ENCODE measurements around the gene ACP2.
A peak's percentile ranks its signal among the peaks of the same experiment; 100 is the strongest.

Gene ACP2

DNA sequence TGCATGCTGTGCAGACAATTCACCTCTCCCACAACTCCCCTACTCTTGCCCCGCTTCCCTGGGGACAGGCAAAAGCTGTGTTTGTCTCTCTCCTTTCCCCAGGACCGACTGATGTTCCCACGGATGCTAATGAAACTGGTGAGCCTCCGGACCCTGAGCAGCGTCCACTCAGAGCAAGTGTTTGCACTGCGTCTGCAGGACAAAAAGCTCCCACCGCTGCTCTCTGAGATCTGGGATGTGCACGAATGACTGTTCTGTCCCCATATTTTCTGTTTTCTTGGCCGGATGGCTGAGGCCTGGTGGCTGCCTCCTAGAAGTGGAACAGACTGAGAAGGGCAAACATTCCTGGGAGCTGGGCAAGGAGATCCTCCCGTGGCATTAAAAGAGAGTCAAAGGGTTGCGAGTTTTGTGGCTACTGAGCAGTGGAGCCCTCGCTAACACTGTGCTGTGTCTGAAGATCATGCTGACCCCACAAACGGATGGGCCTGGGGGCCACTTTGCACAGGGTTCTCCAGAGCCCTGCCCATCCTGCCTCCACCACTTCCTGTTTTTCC, 19.9 kb upstream of the ACP2 start:
- H3K27ac ChIP-seq (ENCODE audit: low read depth, low read length): peak overlapping the region; percentile 89
- no peaks in the 10 kb centered on the region for H3K36me3 ChIP-seq (ENCODE audit: insufficient read depth, low read length)
- H3K79me2 ChIP-seq (ENCODE audit: control insufficient read depth, insufficient read depth, low read length, unreplicated experiment): peaks cover 27% of the 10 kb centered on the region
- peak overlapping the region; percentile 95 for H3K4me3 ChIP-seq (ENCODE audit: low read depth, low read length)
- peak overlapping the region; percentile 83 for H2AFZ ChIP-seq (ENCODE audit: low read length, unreplicated experiment)
- peaks cover 31% of the 10 kb centered on the region for H3K4me1 ChIP-seq (ENCODE audit: control insufficient read depth, insufficient read depth, low read length, unreplicated experiment)
- H3K27me3 ChIP-seq (ENCODE audit: insufficient read depth, low read length): no peaks in the 10 kb centered on the region

GRCh38 chr11:47267876-47268275, 19.3 kb upstream of the ACP2 start:
- peaks cover 31% of the 10 kb centered on the region for H3K4me1 ChIP-seq (ENCODE audit: control insufficient read depth, insufficient read depth, low read length, unreplicated experiment)
- H3K4me3 ChIP-seq (ENCODE audit: low read depth, low read length): no peak overlapping the region
- no peak overlapping the region for H2AFZ ChIP-seq (ENCODE audit: low read length, unreplicated experiment)
- peaks cover 24% of the 10 kb centered on the region for H3K79me2 ChIP-seq (ENCODE audit: control insufficient read depth, insufficient read depth, low read length, unreplicated experiment)
- no peaks in the 10 kb centered on the region for H3K27me3 ChIP-seq (ENCODE audit: insufficient read depth, low read length)
- H3K27ac ChIP-seq (ENCODE audit: low read depth, low read length): no peak overlapping the region
- H3K36me3 ChIP-seq (ENCODE audit: insufficient read depth, low read length): no peaks in the 10 kb centered on the region

- Histone ChIP-seq H2AFZ (ENCODE audit: low read length, unreplicated experiment) (no peak overlapping the region), H3K27me3 (ENCODE audit: insufficient read depth, low read length) (no peaks in the 10 kb centered on the region), H3K27ac (ENCODE audit: low read depth, low read length) (0 out of 2 replicates have a peak overlapping the region, but pooled peaks have one; percentile 5), H3K36me3 (ENCODE audit: insufficient read depth, low read length) (no peaks in the 10 kb centered on the region), H3K79me2 (ENCODE audit: control insufficient read depth, insufficient read depth, low read length, unreplicated experiment) (no peaks in the 10 kb centered on the region), H3K4me3 (ENCODE audit: low read depth, low read length) (no peak overlapping the region), H3K4me1 (ENCODE audit: control insufficient read depth, insufficient read depth, low read length, unreplicated experiment) (peaks cover 29% of the 10 kb centered on the region)
Measured at GRCh38 chr11:47264521-47264920, 15.9 kb upstream of the ACP2 start.

- H3K79me2 ChIP-seq (ENCODE audit: control insufficient read depth, insufficient read depth, low read length, unreplicated experiment): no peaks in the 10 kb centered on the region
- peaks cover 30% of the 10 kb centered on the region for H3K4me1 ChIP-seq (ENCODE audit: control insufficient read depth, insufficient read depth, low read length, unreplicated experiment)
- H2AFZ ChIP-seq (ENCODE audit: low read length, unreplicated experiment): no peak overlapping the region
- H3K36me3 ChIP-seq (ENCODE audit: insufficient read depth, low read length): no peaks in the 10 kb centered on the region
- H3K27me3 ChIP-seq (ENCODE audit: insufficient read depth, low read length): no peaks in the 10 kb centered on the region
- no peak overlapping the region for H3K4me3 ChIP-seq (ENCODE audit: low read depth, low read length)
- H3K27ac ChIP-seq (ENCODE audit: low read depth, low read length): no peak overlapping the region
Measured at GRCh38 chr11:47264119-47264518, 15.5 kb upstream of the ACP2 start.

DNA sequence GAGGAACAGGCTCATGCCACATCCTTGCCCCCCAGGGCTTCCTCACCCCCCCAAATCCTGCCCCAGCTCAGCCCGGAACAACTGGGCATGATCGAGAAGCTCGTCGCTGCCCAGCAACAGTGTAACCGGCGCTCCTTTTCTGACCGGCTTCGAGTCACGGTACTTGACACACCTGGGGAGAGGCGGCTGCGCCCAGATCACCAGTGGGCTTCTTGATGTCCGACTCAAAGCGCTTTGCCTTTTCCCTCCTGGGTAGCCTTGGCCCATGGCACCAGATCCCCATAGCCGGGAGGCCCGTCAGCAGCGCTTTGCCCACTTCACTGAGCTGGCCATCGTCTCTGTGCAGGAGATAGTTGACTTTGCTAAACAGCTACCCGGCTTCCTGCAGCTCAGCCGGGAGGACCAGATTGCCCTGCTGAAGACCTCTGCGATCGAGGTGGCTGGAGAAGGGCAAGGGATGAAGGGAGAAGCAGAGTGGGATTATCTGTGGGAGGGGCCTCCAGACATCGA, 12.7 kb upstream of the ACP2 start:
- peaks cover 38% of the 10 kb centered on the region for H3K4me1 ChIP-seq (ENCODE audit: control insufficient read depth, insufficient read depth, low read length, unreplicated experiment)
- no peaks in the 10 kb centered on the region for H3K27me3 ChIP-seq (ENCODE audit: insufficient read depth, low read length)
- H3K27ac ChIP-seq (ENCODE audit: low read depth, low read length): no peak overlapping the region
- H3K36me3 ChIP-seq (ENCODE audit: insufficient read depth, low read length): no peaks in the 10 kb centered on the region
- no peaks in the 10 kb centered on the region for H3K79me2 ChIP-seq (ENCODE audit: control insufficient read depth, insufficient read depth, low read length, unreplicated experiment)
- no peak overlapping the region for H2AFZ ChIP-seq (ENCODE audit: low read length, unreplicated experiment)
- H3K4me3 ChIP-seq (ENCODE audit: low read depth, low read length): no peak overlapping the region

- H2AFZ ChIP-seq (ENCODE audit: low read length, unreplicated experiment): no peak overlapping the region
- H3K27ac ChIP-seq (ENCODE audit: low read depth, low read length): no peak overlapping the region
- H3K4me3 ChIP-seq (ENCODE audit: low read depth, low read length): no peak overlapping the region
- H3K79me2 ChIP-seq (ENCODE audit: control insufficient read depth, insufficient read depth, low read length, unreplicated experiment): no peaks in the 10 kb centered on the region
- peaks cover 36% of the 10 kb centered on the region for H3K4me1 ChIP-seq (ENCODE audit: control insufficient read depth, insufficient read depth, low read length, unreplicated experiment)
- H3K27me3 ChIP-seq (ENCODE audit: insufficient read depth, low read length): no peaks in the 10 kb centered on the region
- no peaks in the 10 kb centered on the region for H3K36me3 ChIP-seq (ENCODE audit: insufficient read depth, low read length)
Measured at GRCh38 chr11:47260366-47260765, 11.8 kb upstream of the ACP2 start.

DNA sequence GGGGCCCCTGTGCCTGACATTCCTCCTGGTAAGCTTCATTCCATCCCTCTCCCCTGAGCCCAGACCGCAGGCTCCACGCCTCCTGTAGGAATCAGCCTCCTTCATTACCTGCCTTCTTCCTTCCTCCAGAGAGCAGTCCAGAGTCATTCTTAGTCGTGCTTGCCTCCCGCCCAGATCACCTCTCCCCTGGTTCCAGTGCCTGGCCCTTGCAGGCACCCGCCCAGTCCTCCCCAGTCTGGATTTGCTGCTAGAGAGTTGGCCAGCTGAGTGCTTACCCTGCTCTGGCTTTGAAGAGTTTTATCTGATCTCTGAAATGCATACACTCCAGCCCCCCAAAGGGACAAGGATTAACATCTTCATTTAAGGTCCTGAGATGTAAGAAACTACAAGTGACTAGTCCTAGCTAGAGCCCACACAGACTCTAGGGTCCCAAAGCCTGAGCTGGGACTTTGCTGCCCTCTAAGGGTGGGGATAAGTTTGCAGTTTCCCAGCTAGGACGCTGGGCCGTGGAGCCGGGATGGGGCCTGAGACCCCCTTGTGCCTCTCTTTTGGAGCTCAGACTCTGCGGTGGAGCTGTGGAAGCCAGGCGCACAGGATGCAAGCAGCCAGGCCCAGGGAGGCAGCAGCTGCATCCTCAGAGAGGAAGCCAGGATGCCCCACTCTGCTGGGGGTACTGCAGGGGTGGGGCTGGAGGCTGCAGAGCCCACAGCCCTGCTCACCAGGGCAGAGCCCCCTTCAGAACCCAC, 10.8 kb upstream of the ACP2 start:
- Histone ChIP-seq H3K4me3 (ENCODE audit: low read depth, low read length) (no peak overlapping the region; the same call in 1 of the 2 replicates), H3K79me2 (ENCODE audit: control insufficient read depth, insufficient read depth, low read length, unreplicated experiment) (no peaks in the 10 kb centered on the region), H3K27ac (ENCODE audit: low read depth, low read length) (no peak overlapping the region), H3K27me3 (ENCODE audit: insufficient read depth, low read length) (no peaks in the 10 kb centered on the region), H3K36me3 (ENCODE audit: insufficient read depth, low read length) (no peaks in the 10 kb centered on the region), H2AFZ (ENCODE audit: low read length, unreplicated experiment) (no peak overlapping the region), H3K4me1 (ENCODE audit: control insufficient read depth, insufficient read depth, low read length, unreplicated experiment) (peaks cover 36% of the 10 kb centered on the region)

DNA sequence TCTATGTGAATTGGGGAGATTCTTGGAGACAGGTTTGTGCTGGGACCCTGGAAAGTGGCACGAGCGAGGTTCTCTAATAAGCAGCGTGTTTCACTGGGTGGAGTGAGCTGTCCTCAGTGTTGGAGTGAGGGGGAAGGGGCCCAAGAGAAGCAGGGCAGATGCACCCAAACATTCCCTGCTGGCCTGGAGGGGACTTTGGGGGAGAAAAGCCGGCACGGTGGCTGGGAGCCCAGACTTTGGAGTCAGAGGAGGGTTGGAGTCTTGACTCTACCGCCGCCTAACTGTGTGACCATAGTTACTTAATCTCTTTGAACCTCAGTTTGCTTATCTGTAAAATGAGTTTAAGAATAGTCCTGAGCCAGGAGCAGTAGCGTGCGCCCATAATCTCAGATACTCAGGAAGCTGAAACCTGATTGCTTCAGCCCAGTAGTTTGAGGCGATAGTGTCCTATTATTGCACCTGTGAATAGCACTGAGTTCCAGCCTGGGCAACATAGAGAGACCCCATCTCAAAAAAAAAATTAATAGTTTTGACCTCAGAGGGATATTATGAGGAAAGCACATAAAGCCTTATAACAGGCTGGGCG, 9.8 kb upstream of the ACP2 start:
- Histone ChIP-seq H2AFZ (ENCODE audit: low read length, unreplicated experiment) (no peak overlapping the region), H3K27ac (ENCODE audit: low read depth, low read length) (no peak overlapping the region; the same call in 1 of the 2 replicates), H3K79me2 (ENCODE audit: control insufficient read depth, insufficient read depth, low read length, unreplicated experiment) (no peaks in the 10 kb centered on the region), H3K4me1 (ENCODE audit: control insufficient read depth, insufficient read depth, low read length, unreplicated experiment) (peaks cover 42% of the 10 kb centered on the region), H3K36me3 (ENCODE audit: insufficient read depth, low read length) (no peaks in the 10 kb centered on the region), H3K4me3 (ENCODE audit: low read depth, low read length) (peak overlapping the region; percentile 71), H3K27me3 (ENCODE audit: insufficient read depth, low read length) (no peaks in the 10 kb centered on the region)

DNA sequence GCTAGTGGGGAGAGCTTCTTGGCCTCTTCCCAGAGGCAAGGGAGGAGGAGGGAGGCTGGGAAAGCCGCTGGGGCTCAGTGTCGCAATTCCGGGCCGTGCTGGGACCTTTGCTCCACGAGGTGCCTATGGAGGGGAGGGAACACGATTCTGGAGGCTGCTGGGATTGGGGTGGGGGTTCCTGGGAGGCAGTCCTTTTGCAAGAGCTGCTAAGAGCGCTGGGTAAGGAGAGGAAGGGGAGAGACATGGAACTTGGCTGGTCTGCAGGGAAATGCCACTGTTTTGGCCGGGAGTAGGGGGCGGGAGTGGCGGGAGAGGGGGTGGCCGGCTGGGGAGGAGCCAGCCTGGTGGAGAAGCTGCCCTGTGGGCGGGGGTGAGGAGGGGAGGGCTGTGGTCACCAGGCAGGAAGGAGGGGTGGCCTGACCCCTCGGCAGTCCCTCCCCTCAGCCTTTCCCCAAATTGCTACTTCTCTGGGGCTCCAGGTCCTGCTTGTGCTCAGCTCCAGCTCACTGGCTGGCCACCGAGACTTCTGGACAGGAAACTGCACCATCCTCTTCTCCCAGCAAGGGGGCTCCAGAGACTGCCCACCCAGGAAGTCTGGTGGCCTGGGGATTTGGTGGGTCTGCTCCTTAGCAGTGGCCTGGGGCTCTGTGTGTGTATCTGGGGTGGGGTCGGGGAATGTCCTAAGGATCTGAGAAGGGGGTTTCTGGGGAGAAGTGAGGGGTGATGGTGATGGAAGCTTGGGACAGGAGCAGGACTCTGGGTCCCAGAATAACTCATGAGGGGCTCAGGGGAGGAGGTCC, 9.1 kb upstream of the ACP2 start, which contains the start of gene NR1H3:
NR1H3 (plus strand) TSS at position 480 of the 800 bp plus-strand sequence. CDS start 1,221 bp downstream, outside the sequence.
- Histone ChIP-seq H2AFZ (ENCODE audit: low read length, unreplicated experiment) (peak within 1 kb of the TSS; percentile 6), H3K79me2 (ENCODE audit: control insufficient read depth, insufficient read depth, low read length, unreplicated experiment) (no peaks in the 10 kb centered on the region), H3K4me1 (ENCODE audit: control insufficient read depth, insufficient read depth, low read length, unreplicated experiment) (peaks cover 42% of the 10 kb centered on the region), H3K27me3 (ENCODE audit: insufficient read depth, low read length) (no peaks in the 10 kb centered on the region), H3K27ac (ENCODE audit: low read depth, low read length) (peak within 1 kb of the TSS; percentile 25), H3K4me3 (ENCODE audit: low read depth, low read length) (peak within 1 kb of the TSS; percentile 71), H3K36me3 (ENCODE audit: insufficient read depth, low read length) (no peaks in the 10 kb centered on the region)

DNA sequence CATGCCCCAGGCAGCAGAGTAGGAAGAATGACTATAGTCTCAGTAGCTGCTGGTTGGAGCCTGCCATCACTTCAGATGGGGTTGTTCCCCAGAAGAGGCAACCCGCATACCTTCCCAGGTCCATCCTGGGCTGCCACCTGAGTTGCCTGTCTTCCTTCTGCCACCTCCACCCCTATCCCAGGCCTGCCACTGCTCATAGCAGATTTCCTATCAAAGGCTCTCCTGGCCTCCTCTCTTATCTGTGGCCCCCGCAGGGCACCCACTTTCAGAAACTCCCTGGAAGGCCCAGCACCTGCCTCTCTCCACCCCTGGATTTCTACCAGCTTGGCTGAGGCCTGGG, 8.5 kb upstream of the ACP2 start:
- Histone ChIP-seq H2AFZ (ENCODE audit: low read length, unreplicated experiment) (no peak overlapping the region), H3K27me3 (ENCODE audit: insufficient read depth, low read length) (no peaks in the 10 kb centered on the region), H3K27ac (ENCODE audit: low read depth, low read length) (peak overlapping the region; percentile 25; the same call in 1 of the 2 replicates), H3K4me1 (ENCODE audit: control insufficient read depth, insufficient read depth, low read length, unreplicated experiment) (peaks cover 42% of the 10 kb centered on the region), H3K4me3 (ENCODE audit: low read depth, low read length) (peak overlapping the region; percentile 71), H3K79me2 (ENCODE audit: control insufficient read depth, insufficient read depth, low read length, unreplicated experiment) (no peaks in the 10 kb centered on the region), H3K36me3 (ENCODE audit: insufficient read depth, low read length) (no peaks in the 10 kb centered on the region)
